NB4 (cell line): ENCODE measurements around the gene FAM3C.

ENCODE experiments used
- POLR2A ChIP-seq: IDR thresholded peaks from 2 replicates; pipeline ENCODE4 v1.6.1; 2011; ENCODE audit warnings: mild to moderate bottlenecking; ENCODE audit not compliant: insufficient read length; ENCODE audit errors: extremely low read depth
- TF ChIP-seq, protein P1 (sequence below): IDR thresholded peaks from one replicate; pipeline ENCODE4 v1.5.1; 2012; ENCODE audit warnings: low read depth, low read length
- TF ChIP-seq, protein P2 (sequence below): IDR thresholded peaks from 2 replicates; pipeline ENCODE4 v1.6.1; 2011; ENCODE audit warnings: low read depth, low read length

DNA sequence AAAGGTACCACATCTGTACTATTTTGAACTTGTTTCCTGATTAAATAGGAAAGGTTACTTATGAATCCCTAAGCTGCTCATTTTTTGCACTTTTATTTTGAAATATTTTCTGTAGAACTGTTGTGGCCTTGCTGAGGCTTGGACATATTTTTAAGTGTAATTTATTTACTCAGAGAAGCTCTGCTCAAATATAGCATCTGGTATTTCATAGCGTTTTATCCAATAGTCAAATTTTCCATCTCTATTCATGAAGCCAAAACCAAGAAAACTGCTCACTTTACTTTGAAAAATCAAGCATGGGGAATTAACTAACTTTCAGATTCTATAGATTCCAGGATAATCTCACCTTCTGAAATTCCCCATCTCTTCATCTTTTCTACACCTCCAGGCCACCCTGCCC, 6.6 kb upstream of the FAM3C start:
- no peak for TF ChIP-seq POLR2A
- TF ChIP-seq, protein P1, sequence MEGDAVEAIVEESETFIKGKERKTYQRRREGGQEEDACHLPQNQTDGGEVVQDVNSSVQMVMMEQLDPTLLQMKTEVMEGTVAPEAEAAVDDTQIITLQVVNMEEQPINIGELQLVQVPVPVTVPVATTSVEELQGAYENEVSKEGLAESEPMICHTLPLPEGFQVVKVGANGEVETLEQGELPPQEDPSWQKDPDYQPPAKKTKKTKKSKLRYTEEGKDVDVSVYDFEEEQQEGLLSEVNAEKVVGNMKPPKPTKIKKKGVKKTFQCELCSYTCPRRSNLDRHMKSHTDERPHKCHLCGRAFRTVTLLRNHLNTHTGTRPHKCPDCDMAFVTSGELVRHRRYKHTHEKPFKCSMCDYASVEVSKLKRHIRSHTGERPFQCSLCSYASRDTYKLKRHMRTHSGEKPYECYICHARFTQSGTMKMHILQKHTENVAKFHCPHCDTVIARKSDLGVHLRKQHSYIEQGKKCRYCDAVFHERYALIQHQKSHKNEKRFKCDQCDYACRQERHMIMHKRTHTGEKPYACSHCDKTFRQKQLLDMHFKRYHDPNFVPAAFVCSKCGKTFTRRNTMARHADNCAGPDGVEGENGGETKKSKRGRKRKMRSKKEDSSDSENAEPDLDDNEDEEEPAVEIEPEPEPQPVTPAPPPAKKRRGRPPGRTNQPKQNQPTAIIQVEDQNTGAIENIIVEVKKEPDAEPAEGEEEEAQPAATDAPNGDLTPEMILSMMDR, result no peak
- TF ChIP-seq, protein P2, sequence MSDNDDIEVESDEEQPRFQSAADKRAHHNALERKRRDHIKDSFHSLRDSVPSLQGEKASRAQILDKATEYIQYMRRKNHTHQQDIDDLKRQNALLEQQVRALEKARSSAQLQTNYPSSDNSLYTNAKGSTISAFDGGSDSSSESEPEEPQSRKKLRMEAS, result no peak
